Panc1 (cell line): ENCODE data around the gene NR5A1. TPM values are rescaled to one million over a fixed set of nuclear protein-coding genes. Genes with fewer than 3 reads are reported as not detected.

Source experiments
- ATAC-seq: fragments of 200-7000 bp; cut with Tn5 transposase; 2 replicates; pipeline ENCODE4 v1.9.1; 2020; ENCODE audit warnings: mild to moderate bottlenecking, moderate library complexity
- BruUV-seq: library from RNA; stranded (reverse); fragments of 400-500 nt; replicated peaks from 2 replicates; lab custom pipeline; 2021; lab: Mats Ljungman, UMichigan
- CTCF ChIA-PET: fragments of 300-600 bp; sonication (Branson Sonifier 250); formaldehyde crosslinking; loops from one replicate; lab custom pipeline; 2022; ENCODE audit warnings: antibody characterized with exemption; lab: Charles Lee
- POLR2A ChIA-PET: fragments of 300-600 bp; sonication (Branson Sonifier 250); formaldehyde crosslinking; loops from one replicate; lab custom pipeline; 2022; ENCODE audit warnings: antibody characterized with exemption; lab: Charles Lee
- DNase-seq: peaks from one replicate; pipeline ENCODE4 v3.0.0-alpha.2; 2010; ENCODE audit warnings: low read depth, low spot score
- H3K27ac ChIP-seq: 2 replicates; pipeline ENCODE4 v1.5.1; 2011; ENCODE audit warnings: mild to moderate bottlenecking, low read length, inconsistent platforms
- H3K27me3 ChIP-seq: fragments of 200-500 bp; sonication (Bioruptor generic); 2 replicates; pipeline ENCODE4 v1.6.0; 2014; ENCODE audit warnings: low read length, inconsistent platforms; ENCODE audit not compliant: control insufficient read depth, insufficient read depth
- H3K36me3 ChIP-seq: fragments of 200-500 bp; sonication (Bioruptor generic); 2 replicates; pipeline ENCODE4 v1.5.1; 2014; ENCODE audit warnings: inconsistent platforms, mild to moderate bottlenecking, low read length, moderate library complexity; ENCODE audit not compliant: control insufficient read depth, insufficient read depth
- H3K4me1 ChIP-seq: 2 replicates; pipeline ENCODE4 v1.5.1; 2011; ENCODE audit warnings: inconsistent platforms, mild to moderate bottlenecking, low read length, moderate library complexity; ENCODE audit not compliant: control insufficient read depth, insufficient read depth
- H3K4me3 ChIP-seq, 2 experiments: 2 replicates each; pipeline ENCODE4 v1.5.1; 2011 to 2012; ENCODE audit warnings: low read depth in 2 of 2, low read length in 2 of 2, mild to moderate bottlenecking in 2 of 2, inconsistent platforms in 1 of 2, moderate library complexity in 1 of 2
- H3K9me3 ChIP-seq: fragments of 200-500 bp; sonication (Bioruptor generic); 2 replicates; pipeline ENCODE4 v1.5.1; 2014; ENCODE audit warnings: low read depth, mild to moderate bottlenecking, inconsistent platforms, low read length, moderate library complexity; ENCODE audit not compliant: control insufficient read depth, insufficient read depth
- CTCF ChIP-seq: fragments of 450-650 bp; IDR thresholded peaks from 2 replicates; pipeline ENCODE4 v1.5.1; 2017; ENCODE audit warnings: mild to moderate bottlenecking
- POLR2AphosphoS5 ChIP-seq: IDR thresholded peaks from 2 replicates; pipeline ENCODE4 v1.6.1; 2012; ENCODE audit warnings: mild to moderate bottlenecking, low read depth, low read length, moderate library complexity
- REST ChIP-seq, 2 experiments: IDR thresholded peaks; 2 replicates each; pipeline ENCODE4 v1.6.1; 2011 to 2012; ENCODE audit warnings: low read depth in 2 of 2, control low read depth in 1 of 2, low read length in 1 of 2, mild to moderate bottlenecking in 1 of 2, moderate library complexity in 1 of 2; ENCODE audit not compliant: insufficient read depth in 1 of 2
- SIN3A ChIP-seq: IDR thresholded peaks from 2 replicates; pipeline ENCODE4 v1.6.1; 2012; ENCODE audit warnings: low read depth, mild to moderate bottlenecking, low read length, moderate library complexity, borderline replicate concordance; ENCODE audit not compliant: insufficient read depth
- TCF7L2 ChIP-seq: IDR thresholded peaks from 2 replicates; pipeline ENCODE4 v1.6.1; 2011; ENCODE audit warnings: mild to moderate bottlenecking, low read depth, low read length, inconsistent platforms
- in situ Hi-C: cut with HindIII; loops from 2 replicates; pipeline ENCODE4 v1.10.0; 2016; ENCODE audit warnings: low sequenced_read_pairs, low pct_unique_long_range_greater_than_20kb
- intact Hi-C: fragments of 100-400 bp; cut with micrococcal nuclease; formaldehyde crosslinking; loops from one replicate; pipeline ENCODE4 v1.10.0; 2022; ENCODE audit not compliant: unreplicated experiment
- total RNA-seq: library from RNA; stranded (reverse); gene quantifications from one replicate; pipeline ENCODE4 v1.2.1, GENCODE V29; 2021; ENCODE audit not compliant: unreplicated experiment

Gene NR5A1
- total RNA-seq, 1 experiment from 2014 or later, result 2.5 TPM

GRCh38 chr9:124511426-124511840 lies 4.2 kb upstream of the NR5A1 start:
- no peak for DNase-seq
- no TSS peak for BruUV-seq
- no peaks in the 10 kb centered on the region; the same call in 1 of the 2 replicates for H3K36me3 ChIP-seq
- peaks cover 11% of the 10 kb centered on the region; the same call in 1 of the 2 replicates for H3K4me1 ChIP-seq
- in situ Hi-C loops (no loop called here), intact Hi-C loops (loop anchor here (10.0 kb wide), 1 partner anchor 97 kb away; the partner anchor contains the start of gene PSMB7)
- no peaks in the 10 kb centered on the region for H3K9me3 ChIP-seq
- TF ChIP-seq POLR2AphosphoS5, result no peak
- TF ChIP-seq TCF7L2, result no peak
- TF ChIP-seq CTCF, result no peak; the same call in 1 of the 2 replicates
- TF ChIP-seq SIN3A, result no peak
- no peak for TF ChIP-seq REST (IDR thresholded peaks at IDR 0.05; ENCODE audit: insufficient read depth in 1 of 2, low read depth in 2 of 2, low read length in 1 of 2)
- ChIA-PET POLR2A (no interaction called here), CTCF (interaction anchor here (1.0 kb wide), 1 partner anchor 25 kb away, joined by 3 read pairs; no protein-coding TSS in a partner anchor)
- no peak overlapping the region for H3K4me3 ChIP-seq
- H3K27ac ChIP-seq, result no peak overlapping the region
- no peaks in the 10 kb centered on the region for H3K27me3 ChIP-seq
- peak; percentile 63 for ATAC-seq

- BruUV-seq, result no TSS peak
- intact Hi-C loops (loop anchor here (10.0 kb wide), 1 partner anchor 96 kb away; the partner anchor contains the start of gene PSMB7), in situ Hi-C loops (no loop called here)
- no peak overlapping the region for H3K27ac ChIP-seq
- no peaks in the 10 kb centered on the region for H3K9me3 ChIP-seq
- no peaks in the 10 kb centered on the region for H3K27me3 ChIP-seq
- DNase-seq, result no peak
- H3K4me3 ChIP-seq, result no peak overlapping the region
- peak; percentile 7; the same call in 1 of the 2 replicates for ATAC-seq
- CTCF ChIA-PET, result no interaction called here
- no peaks in the 10 kb centered on the region; the same call in 1 of the 2 replicates for H3K36me3 ChIP-seq
- TF ChIP-seq POLR2AphosphoS5, result no peak
- TF ChIP-seq CTCF, result no peak
- no peak for TF ChIP-seq REST (IDR thresholded peaks at IDR 0.05; ENCODE audit: insufficient read depth in 1 of 2, low read depth in 2 of 2, low read length in 1 of 2)
- no peak for TF ChIP-seq SIN3A
- TF ChIP-seq TCF7L2, result no peak
- POLR2A ChIA-PET, result no interaction called here
- H3K4me1 ChIP-seq, result peaks cover 11% of the 10 kb centered on the region; the same call in 1 of the 2 replicates
These were observed 3.6 kb upstream of the NR5A1 start for GRCh38 chr9:124510650-124511425.
